ENCODE data around the gene PSIP1.
"Not testable (repeated sequence)": the region's sequence is repeated elsewhere in the genome, so short reads cannot be mapped to it uniquely, and the experiment has no call there.

PSIP1 gene
- 155 to 227 (median 206) reads per million in 4 donors for total RNA-seq

DNA sequence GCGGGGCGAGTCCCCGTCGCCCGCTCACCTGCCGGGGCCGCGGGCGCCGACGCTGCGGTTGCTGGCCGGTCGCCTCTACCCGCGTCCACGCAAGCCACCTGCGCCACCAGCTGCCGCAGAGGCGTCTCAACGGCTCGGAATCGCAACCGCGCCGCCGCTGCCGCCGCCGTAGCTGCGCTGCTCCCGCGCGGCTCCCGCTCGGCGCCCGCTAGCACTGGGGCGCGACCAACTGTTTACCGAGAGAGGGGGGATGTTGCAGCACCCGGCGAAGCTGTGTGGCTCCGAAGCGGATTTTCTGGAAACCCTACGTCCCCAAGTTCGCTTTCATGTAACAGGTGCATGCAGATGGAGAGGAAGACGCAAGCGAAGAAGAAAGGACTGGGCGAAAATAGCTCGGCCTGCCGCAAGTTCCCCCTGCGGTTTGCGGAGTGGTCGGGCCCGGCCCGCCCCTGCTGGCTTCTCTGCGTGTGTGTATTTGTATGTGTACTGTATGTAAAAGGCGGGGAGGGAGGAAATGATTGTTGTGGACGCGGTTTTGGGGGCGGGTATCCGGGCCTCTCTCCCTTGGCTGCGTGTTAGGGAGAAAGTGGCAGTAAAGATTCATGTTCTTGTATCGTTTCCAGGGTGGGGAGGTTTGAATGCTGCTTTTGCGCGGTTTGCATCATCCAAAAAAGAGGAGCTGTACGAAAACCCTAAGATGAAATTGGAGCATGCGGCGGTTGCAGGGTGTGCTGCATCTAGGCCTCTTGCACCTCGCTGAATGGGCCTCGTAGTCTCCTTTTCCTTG lies at the start of gene PSIP1:
PSIP1 (minus strand) TSS at position 182 of the 787 bp plus-strand sequence. CDS start 782 bp downstream, outside the sequence.
- peak; percentile 72 to 93 (median 80) for DNase-seq

- no peak for DNase-seq
Observed at GRCh38 chr9:15553528-15553898, 42.7 kb upstream of the PSIP1 start.

GRCh38 chr9:15552636-15553527 lies 42.1 kb upstream of the PSIP1 start, which contains the start of gene CCDC171:
CCDC171 (plus strand) TSS chr9:15553043; CDS start chr9:15564089, 11,046 bp downstream.
- peak; percentile 75 to 91 (median 76) for DNase-seq

GRCh38 chr9:15549611-15550010 lies 38.8 kb upstream of the PSIP1 start:
- DNase-seq = no peak

GRCh38 chr9:15543047-15543813 lies 32.5 kb upstream of the PSIP1 start:
- no peak for DNase-seq

DNA sequence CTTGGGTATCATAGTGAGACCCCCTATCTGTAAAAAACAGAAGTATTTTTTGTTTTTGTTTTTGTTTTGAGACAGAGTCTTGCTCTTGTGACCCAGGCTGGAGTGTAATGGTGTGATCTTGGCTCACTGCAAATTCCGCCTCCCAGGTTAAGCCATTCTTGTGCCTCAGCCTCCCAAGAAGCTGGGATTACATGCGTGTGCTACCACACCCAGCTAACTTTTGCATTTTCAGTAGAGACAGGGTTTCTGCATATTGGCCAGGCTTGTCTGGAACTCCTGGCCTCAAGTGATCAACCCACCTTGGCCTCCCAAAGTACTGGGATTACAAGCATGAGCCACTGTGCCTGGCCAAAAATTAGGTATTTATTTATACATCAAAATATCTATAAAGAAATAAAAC lies 31.9 kb upstream of the PSIP1 start:
- no peak for DNase-seq

GRCh38 chr9:15541872-15542271 lies 31.1 kb upstream of the PSIP1 start:
- DNase-seq = no peak

DNA sequence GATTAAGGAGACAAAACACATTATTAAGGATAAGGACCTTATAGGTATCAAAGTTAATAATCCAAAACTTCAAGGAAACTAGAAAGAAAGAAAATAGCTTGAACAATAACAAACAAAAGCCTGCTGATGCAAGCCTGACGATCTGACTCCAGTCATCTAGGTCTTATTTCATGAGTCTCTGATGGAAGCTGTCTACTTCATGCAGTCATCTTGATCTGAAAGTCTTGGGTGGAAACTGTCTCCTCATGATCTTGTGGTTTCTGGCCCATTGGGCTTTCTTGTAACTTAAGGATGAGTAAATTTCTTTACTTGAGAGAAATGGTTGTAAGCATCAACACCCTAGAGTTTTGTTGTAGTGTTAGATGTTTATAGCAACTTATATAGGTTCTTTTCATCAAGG lies 20.6 kb upstream of the PSIP1 start:
- DNase-seq = peak in 1 of 5 donors; percentile 24

- DNase-seq = no peak
Observed at GRCh38 chr9:15529566-15530324, 19.0 kb upstream of the PSIP1 start.

GRCh38 chr9:15527035-15527434 lies 16.3 kb upstream of the PSIP1 start:
- DNase-seq = not testable (repeated sequence)

DNA sequence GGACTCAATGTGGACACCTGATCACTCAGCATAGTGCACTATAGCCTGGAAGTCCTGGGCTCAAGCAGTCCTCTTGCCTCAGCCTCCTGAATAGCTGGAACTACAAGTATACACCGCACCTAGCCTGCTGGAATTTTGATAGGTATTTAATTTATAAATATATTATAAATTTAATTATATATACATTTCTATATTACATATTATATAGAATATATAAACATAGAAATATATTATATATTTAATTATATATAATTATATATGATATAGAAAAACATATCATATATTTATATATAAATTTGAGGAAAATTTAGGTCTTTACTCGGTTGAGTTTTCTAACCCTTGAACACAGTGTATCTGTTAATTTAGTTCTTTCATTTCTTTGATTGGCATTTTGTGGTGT lies 15.2 kb upstream of the PSIP1 start:
- no peak for DNase-seq

DNA sequence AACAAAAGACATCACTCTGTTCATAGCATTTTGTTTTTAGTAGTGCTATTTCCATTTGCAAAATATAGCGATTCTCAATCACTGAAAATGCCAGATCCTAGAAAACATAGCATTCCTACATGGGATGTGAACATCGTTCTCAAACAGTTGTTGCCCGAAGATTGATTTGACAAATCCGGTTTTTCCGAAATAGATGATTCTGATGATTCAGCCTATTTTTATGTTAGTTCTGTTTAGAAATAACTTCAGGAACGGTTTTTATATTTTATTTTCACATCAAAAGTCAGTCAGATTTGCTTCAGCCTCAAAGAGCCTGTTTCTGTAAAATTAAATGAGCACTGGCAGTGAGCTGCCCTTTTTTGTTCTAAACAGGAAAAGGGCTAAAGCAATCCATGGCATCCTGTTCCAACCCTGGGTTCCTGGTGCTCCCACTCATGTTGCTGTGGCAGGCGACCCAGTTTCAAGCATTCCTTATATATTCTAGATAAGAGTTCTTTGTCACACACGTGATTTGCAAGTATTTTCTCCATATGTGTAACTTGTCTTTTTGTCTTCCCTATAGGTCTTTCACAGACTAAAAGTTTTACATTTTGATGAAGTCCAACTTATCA lies 14.2 kb upstream of the PSIP1 start:
- DNase-seq = no peak

GRCh38 chr9:15522130-15522755 lies 11.5 kb upstream of the PSIP1 start:
- DNase-seq = no peak

- DNase-seq = no peak
Observed at GRCh38 chr9:15521254-15521653, 10.5 kb upstream of the PSIP1 start.

- no peak for DNase-seq
Observed at GRCh38 chr9:15519831-15520230, 9.1 kb upstream of the PSIP1 start.

DNA sequence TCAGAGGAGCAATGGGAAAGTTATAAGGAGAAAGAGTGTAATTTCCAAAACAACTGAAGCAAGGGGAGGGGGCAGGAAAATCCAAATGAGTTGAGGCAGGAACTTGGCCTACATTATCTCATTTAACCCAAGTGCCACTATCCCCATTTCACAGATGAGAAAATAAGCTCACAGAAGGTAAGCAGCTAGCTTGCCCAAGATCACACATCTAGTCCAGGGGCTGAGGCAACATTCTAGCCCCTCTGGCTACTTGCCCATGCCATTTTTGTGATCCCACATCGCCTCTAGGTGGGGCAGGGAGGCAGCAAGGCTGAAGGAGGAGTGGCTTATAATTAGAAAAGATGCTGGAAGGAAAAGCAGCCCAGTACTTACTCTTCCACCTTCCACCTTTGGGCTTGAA lies 2.6 kb upstream of the PSIP1 start:
- peak in 1 of 5 donors; percentile 11 for DNase-seq

DNA sequence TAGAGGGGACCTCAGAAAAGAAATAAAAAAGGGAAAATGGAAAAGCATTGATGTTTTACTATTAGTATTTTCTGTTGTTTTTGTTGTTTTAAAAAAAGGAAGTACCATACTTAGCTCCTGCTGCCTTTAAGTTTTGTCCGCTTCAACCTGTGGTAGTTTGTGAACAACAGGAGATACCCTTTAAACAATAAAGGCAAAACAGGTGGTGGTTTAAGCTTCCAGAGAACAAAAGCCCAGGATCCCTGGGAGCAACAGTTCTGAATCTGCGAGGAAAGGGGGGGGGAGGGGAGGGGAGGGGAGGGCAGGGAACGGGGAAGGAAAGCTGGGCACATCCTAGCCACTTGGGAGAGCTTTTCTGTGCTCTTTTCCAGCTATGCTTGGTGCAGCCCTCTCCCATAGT lies 2.1 kb upstream of the PSIP1 start:
- no peak for DNase-seq

DNA sequence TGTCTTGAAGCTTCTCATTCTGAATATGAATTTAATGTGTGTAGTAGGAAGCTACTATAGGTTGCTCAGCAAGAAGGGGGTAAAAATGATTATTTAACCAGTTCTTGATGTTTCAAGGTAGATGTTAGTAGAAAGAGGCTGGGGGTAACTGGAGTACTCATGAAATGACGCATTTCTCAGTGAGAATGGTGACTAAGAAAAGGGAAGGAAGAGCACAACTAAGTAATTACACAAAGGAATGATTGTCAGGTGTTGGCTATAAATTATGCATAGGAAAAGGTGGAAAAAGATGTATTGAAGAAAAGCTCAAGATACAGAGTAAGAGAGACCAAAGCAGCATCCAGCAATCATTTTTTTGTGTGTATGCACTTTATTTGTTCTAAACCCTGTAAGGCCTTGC lies 1.4 kb upstream of the PSIP1 start:
- DNase-seq = no peak

GRCh38 chr9:15509931-15510788 lies 610 bp downstream of the PSIP1 start:
- DNase-seq = peak; percentile 49 to 71 (median 55)

DNA sequence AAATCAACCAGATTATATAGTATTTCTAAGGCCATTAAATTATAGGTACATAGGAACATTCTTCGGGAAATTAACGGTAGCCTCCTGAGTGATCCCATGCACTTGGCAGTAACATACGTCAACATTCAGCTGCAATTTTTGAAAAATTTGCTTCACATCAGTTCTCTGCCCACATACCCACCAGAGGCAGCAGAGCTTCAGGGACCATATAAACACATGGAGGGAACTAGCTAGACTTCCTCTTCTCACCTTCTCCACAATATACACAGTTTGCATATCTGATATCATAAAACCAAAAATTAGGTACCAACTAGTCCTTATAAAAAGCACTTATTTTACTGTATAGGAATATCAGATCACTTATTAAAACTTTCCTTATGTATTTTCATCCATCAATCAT lies 4.8 kb downstream of the PSIP1 start:
- no peak for DNase-seq
